GM20000 (cell line): Measurements from ENCODE around the gene MKNK1.

Experiments
- DNase-seq: peaks from one replicate; pipeline ENCODE4 v3.0.0; 2012; ENCODE audit warnings: low spot score
- TF ChIP-seq, protein P1 (sequence below): IDR thresholded peaks from 2 replicates; pipeline ENCODE4 v1.5.1; 2012; ENCODE audit warnings: mild to moderate bottlenecking, control low read depth; ENCODE audit errors: extremely low read depth, missing control alignments

Gene MKNK1

DNA sequence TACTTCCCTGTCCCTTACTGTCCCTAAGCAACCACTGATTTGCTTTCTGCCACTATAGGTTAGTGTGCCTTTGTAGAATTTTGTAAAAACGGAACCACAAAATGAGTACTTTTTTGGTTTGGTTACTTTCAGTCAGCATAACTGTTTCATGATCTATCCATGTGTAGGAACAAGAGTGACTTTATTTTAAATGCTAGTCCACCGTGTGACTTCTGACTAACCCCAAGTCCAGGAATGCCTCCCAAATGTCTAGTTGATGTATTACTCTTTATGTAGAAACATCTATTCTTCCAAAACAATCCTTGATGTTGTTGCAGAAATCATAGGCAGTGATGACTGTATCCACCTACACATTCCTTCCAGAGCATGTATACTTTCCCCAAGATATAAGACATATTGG, 42.8 kb upstream of the MKNK1 start:
- no peak for DNase-seq
- TF ChIP-seq, protein P1, sequence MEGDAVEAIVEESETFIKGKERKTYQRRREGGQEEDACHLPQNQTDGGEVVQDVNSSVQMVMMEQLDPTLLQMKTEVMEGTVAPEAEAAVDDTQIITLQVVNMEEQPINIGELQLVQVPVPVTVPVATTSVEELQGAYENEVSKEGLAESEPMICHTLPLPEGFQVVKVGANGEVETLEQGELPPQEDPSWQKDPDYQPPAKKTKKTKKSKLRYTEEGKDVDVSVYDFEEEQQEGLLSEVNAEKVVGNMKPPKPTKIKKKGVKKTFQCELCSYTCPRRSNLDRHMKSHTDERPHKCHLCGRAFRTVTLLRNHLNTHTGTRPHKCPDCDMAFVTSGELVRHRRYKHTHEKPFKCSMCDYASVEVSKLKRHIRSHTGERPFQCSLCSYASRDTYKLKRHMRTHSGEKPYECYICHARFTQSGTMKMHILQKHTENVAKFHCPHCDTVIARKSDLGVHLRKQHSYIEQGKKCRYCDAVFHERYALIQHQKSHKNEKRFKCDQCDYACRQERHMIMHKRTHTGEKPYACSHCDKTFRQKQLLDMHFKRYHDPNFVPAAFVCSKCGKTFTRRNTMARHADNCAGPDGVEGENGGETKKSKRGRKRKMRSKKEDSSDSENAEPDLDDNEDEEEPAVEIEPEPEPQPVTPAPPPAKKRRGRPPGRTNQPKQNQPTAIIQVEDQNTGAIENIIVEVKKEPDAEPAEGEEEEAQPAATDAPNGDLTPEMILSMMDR: no peak

DNA sequence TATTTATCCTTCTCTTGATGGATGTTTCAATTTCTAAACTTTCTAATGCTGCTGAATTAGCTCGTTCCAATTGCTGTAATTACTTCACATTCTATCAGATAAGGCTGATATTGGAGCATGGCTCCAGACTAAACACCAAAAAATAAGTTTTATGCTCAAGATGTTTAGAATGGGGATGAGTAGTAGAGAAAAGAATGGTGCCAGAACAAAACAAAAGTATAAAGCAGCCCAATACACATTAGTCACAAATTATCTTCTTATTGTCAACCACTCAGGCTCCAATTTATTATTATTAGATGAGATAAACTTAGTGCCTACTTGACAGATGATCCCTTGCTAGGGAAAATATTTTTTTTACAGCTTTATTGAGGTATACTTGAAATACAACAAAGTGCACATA, 42.3 kb upstream of the MKNK1 start:
- TF ChIP-seq, protein P1: no peak
- DNase-seq: no peak

DNA sequence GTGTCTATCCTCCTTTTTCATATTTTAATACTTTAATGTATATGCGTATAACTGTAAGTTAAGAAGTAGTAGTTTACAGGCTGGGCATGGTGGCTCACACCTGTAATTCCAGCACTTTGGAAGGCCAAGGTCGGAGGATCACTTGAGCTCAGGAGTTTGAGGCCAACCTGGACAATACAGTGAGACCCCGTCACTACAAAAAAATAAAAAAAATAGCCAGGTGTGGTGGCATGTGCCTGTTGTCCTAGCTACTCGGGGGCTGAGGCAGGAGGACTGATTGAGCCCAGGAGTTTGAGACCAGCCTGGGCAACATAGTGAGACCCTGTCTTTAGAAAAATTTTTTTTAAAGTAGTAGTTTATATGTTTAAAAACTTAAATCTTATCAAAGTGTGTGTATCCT, 41.7 kb upstream of the MKNK1 start:
- TF ChIP-seq, protein P1: no peak
- DNase-seq: no peak

DNA sequence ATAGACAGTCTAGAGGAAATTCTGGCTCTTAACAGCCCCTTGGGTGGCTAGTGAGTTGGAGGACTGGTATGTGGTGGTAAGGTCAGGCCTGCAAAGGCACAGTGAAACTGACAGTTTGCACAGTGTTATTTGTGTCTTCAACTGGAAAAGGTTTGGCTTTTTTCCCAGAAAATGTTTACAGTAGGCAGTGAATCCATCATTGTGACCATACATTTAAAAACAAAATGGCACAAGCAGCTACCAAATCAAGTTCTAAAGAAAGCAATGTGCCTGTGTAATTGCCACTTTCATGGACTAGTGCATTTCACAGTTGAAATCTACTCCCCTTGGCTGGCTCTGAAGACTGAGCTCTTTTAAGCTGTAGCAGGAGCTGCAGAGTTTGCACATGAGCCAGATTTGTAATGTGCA, 39.3 kb upstream of the MKNK1 start:
- DNase-seq: no peak
- TF ChIP-seq, protein P1: no peak

DNA sequence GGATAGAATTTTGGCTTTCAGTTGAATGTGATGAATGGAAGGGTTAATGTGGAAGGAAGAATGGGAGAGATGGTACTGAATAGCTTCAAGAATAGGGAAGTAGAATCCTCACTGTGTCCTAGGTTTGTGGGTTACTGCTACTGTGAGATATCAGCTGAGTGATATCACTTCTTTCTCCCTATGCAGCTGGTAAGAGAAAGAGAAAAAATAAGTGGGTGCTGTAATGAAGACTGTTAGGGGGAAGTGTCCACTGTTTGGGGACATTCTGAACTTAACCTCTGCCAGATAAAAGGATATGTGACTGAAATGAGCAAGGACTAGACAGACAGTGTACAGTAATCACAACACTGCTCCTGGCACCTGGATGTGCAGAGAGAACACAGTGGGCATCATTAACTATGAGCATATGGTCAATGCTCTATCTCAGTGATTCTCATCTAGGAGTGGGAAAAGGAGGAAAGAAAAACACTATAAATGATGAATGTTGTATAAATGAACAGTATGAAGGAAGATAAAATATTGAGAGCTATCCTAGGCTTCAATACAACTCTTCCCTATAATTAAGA, 38.1 kb upstream of the MKNK1 start:
- TF ChIP-seq, protein P1: no peak
- no peak for DNase-seq

DNA sequence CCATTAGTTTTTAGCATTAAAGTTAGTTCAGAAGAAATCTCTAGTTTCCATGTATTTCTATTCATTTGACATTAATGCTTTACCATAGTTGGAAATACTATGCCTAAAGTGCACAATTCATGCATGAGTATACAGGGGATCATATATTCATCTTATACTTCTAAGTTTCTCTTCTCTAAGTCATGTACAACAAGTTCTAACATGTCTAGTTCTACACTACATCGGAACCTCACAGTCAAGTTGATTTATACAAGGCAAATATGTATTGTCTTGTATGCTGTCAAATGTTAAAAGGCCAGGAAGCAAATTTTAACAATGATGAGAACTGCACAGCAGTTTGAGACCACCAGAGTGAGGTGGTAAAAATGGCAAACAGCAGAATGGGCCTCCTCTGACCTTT, 35.5 kb upstream of the MKNK1 start:
- DNase-seq: no peak
- TF ChIP-seq, protein P1: no peak

DNA sequence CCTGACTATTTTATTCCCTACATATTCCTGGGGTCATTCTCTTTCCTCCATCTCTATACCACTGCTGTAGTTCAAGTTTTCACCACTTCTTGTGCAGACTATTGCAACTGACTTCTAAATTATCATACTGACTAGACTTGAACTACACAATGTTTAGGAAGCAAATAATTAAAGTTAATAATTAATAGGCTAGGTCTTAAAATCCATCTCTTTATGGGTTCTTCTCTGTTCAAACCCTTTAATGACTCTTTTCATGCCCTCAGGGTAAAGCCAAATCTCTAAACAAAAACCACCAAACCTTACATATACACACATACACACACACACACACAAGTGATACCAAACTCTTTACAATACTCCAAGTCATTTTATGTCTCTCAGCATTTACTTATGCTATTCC, 34.9 kb upstream of the MKNK1 start:
- TF ChIP-seq, protein P1: no peak
- DNase-seq: no peak
